Common myeloid progenitor, CD34-positive (primary cell): ENCODE results near the gene SCGB3A2.

ENCODE experiments used
- CTCF ChIA-PET: fragments of 350-600 bp; sonication (Branson Sonifier 250); formaldehyde crosslinking; loops from one replicate; lab custom pipeline; 2021; ENCODE audit warnings: antibody characterized with exemption; lab: Charles Lee
- POLR2A ChIA-PET: fragments of 350-600 bp; sonication (Branson Sonifier 250); formaldehyde crosslinking; loops from one replicate; lab custom pipeline; 2021; ENCODE audit warnings: antibody characterized with exemption; lab: Charles Lee
- DNase-seq, 3 donors: peaks; one replicate each; pipeline versions ENCODE4 v3.0.0 to v3.0.0-alpha.2; 2013
- H3K27ac ChIP-seq, 2 experiments: 1 replicate in 1 of 2; 2 replicates in 1 of 2; pipeline ENCODE4 v1.7.0; 2013; ENCODE audit warnings: inconsistent platforms in 2 of 2, low read length in 2 of 2, mild to moderate bottlenecking in 2 of 2, low read depth in 1 of 2, moderate library complexity in 1 of 2; ENCODE audit not compliant: severe bottlenecking in 2 of 2, insufficient read depth in 1 of 2, poor library complexity in 1 of 2
- H3K27me3 ChIP-seq, 5 experiments: replicated peaks in 2 of 5; 1 replicate in 3 of 5; 2 replicates in 2 of 5; pipeline versions ENCODE4 v1.6.1 to v1.7.0; 2013; ENCODE audit warnings: low read length in 4 of 5, mild to moderate bottlenecking in 2 of 5, moderate library complexity in 2 of 5, inconsistent platforms in 1 of 5; ENCODE audit not compliant: insufficient read depth in 5 of 5, control insufficient read depth in 4 of 5
- H3K36me3 ChIP-seq, 4 experiments: 1 replicate in 2 of 4; 2 replicates in 2 of 4; pipeline versions ENCODE4 v1.6.1 to v1.7.0; 2013; ENCODE audit warnings: low read length in 3 of 4, control low read depth in 1 of 4, mild to moderate bottlenecking in 1 of 4; ENCODE audit not compliant: control insufficient read depth in 4 of 4, insufficient read depth in 4 of 4
- H3K4me1 ChIP-seq, 4 experiments: 1 replicate in 3 of 4; 2 replicates in 1 of 4; pipeline versions ENCODE4 v1.6.1 to v1.7.1; 2013; ENCODE audit warnings: low read length in 3 of 4, mild to moderate bottlenecking in 3 of 4, control low read depth in 1 of 4, inconsistent platforms in 1 of 4, moderate library complexity in 1 of 4; ENCODE audit not compliant: control insufficient read depth in 4 of 4, insufficient read depth in 4 of 4; ENCODE audit errors: control extremely low read depth in 1 of 4
- H3K4me3 ChIP-seq, 7 experiments: 1 replicate in 4 of 7; 2 replicates in 3 of 7; pipeline versions ENCODE4 v1.5.1 to v1.7.0; 2013; ENCODE audit warnings: mild to moderate bottlenecking in 7 of 7, low read length in 6 of 7, moderate library complexity in 6 of 7, inconsistent platforms in 2 of 7, low read depth in 2 of 7, control low read depth in 1 of 7; ENCODE audit not compliant: insufficient read depth in 4 of 7, control insufficient read depth in 1 of 7; ENCODE audit errors: extremely low read depth in 1 of 7
- H3K9me3 ChIP-seq, 5 experiments: 1 replicate in 4 of 5; 2 replicates in 1 of 5; pipeline versions ENCODE4 v1.6.1 to v1.7.1; 2013; ENCODE audit warnings: low read length in 4 of 5, mild to moderate bottlenecking in 2 of 5, inconsistent platforms in 1 of 5, low read depth in 1 of 5, moderate library complexity in 1 of 5; ENCODE audit not compliant: control insufficient read depth in 4 of 5, insufficient read depth in 2 of 5; ENCODE audit errors: control extremely low read depth in 1 of 5
- WGBS: methylation state at CpG from one replicate; pipeline ENCODE4 v1.1.5; 2013; ENCODE audit not compliant: insufficient coverage; 5-methylcytosine and 5-hydroxymethylcytosine counted together

The SCGB3A2 gene

DNA sequence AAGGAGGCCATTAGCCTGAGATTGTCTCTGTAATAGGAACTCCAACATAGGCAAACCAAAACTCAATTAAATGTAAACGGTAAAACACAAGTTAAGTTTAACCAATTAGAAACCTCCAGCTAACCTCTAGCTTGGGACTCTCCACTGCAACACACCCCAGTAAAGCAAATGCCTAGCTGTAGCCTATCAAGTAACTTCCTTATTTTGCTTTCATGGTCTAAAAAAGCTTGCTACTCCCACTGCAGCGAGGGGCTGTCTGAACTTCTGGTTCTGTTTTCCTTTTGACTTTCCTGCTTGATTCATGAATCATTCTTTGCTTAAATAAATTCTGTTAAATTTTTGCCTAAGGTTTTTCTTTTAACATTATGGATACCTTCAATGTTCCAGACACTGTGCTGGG is 52.3 kb downstream of the SCGB3A2 start:
- Histone ChIP-seq H3K4me1 (peaks cover 0 to 35% (median 11%) of the 10 kb centered on the region in 4 experiments), H3K4me3 (no peak overlapping the region), H3K9me3 (peaks cover 0 to 2% (median 0%) of the 10 kb centered on the region in 5 experiments), H3K36me3 (no peaks in the 10 kb centered on the region), H3K27me3 (no peaks in the 10 kb centered on the region), H3K27ac (no peak overlapping the region)
- POLR2A ChIA-PET = no interaction called here
- CTCF ChIA-PET = interaction anchor here (0.8 to 8.8 kb wide), 4 partner anchors 42 to 301 kb away, joined by 4 to 118 read pairs (median 56); no protein-coding TSS in a partner anchor
- DNase-seq = peak in 2 of 3 donors; percentile 69 to 77
- WGBS = no CpG with 5 or more reads among the region's 2 CpGs
